Fibroblast of mammary gland (primary cell): ENCODE data around the gene ATP4B.

ENCODE experiments used
- DNase-seq: peaks from one replicate; pipeline ENCODE4 v3.0.0-alpha.2; 2010; ENCODE audit warnings: low read depth
- H3K4me3 ChIP-seq: 2 replicates; pipeline ENCODE4 v1.5.1; 2011; ENCODE audit warnings: low read depth, mild to moderate bottlenecking, low read length, moderate library complexity; ENCODE audit not compliant: control insufficient read depth
- CTCF ChIP-seq: conservative IDR thresholded peaks from 2 replicates; pipeline ENCODE4 v1.5.1; 2011; ENCODE audit warnings: low read depth, low read length, inconsistent platforms; ENCODE audit not compliant: control insufficient read depth, insufficient read depth

ATP4B gene

GRCh38 chr13:113648216-113648610 is 9.8 kb downstream of the ATP4B start:
- H3K4me3 ChIP-seq: no peak overlapping the region
- no peak for DNase-seq
- TF ChIP-seq CTCF: no peak

- DNase-seq: peak; percentile 18
- H3K4me3 ChIP-seq: no peak overlapping the region
- TF ChIP-seq CTCF: no peak
Observed at GRCh38 chr13:113647351-113648215, 10.4 kb downstream of the ATP4B start.

DNA sequence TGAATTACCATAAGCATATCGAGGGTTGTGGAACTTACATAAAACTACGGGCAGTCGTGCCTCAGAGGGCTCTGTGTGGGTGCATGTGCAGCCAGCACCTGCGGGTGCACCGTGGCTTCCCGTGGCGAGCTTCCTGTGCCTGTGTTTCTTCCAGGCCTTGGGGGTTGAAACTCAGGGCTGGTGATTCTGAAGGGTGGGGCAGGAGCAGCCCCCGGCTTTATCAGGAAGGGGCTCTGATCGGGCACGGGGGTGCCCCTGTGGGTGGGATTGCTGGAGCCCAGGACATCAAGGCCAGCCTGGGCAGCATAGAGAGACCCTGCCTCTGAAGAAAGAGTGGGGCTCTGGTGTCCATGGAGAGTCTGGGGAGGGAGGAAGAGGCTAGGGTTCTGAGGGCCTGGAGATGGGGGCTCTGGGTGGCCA is 11.1 kb downstream of the ATP4B start:
- no peak overlapping the region for H3K4me3 ChIP-seq
- DNase-seq: no peak
- no peak for TF ChIP-seq CTCF

DNA sequence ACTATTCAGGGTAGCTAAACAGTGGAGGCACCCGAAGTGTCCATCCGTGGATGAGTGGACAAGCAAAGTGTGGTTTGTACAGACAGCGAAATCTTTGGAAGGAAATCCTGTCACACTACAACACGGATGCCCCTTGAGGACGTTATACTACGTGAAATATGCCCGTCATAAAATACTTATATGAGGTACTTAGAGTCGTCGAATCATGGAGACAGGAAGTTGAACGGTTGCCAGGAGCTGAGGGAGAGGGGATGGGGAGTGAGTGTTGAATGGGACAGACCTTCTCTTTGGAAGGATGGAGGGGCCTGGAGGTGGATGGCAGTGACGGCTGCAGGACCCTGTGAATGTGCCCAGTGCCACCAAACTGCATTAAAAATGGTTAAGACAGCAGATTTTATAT is 11.6 kb downstream of the ATP4B start:
- no peak overlapping the region for H3K4me3 ChIP-seq
- TF ChIP-seq CTCF: no peak
- no peak for DNase-seq

- no peak for DNase-seq
- no peak overlapping the region for H3K4me3 ChIP-seq
Observed at GRCh38 chr13:113645329-113645728, 12.7 kb downstream of the ATP4B start.

DNA sequence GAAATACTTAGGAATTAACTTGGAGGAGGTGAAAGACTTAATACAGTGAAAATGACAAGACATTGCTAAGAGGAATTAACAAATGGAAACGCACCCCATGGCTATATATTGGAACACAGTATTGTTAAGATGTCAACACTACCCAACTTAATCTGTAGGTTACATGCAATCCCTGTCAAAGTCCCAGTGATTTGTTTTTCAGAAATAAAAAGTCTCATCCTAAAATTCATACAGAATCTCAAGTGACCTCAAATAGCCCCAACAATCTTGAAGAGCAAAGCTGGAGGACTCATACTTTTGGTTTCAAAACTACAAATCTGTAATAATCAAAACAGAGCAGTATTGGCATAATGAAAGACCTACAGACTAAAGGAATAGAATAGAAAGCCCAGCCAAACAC is 13.2 kb downstream of the ATP4B start:
- H3K4me3 ChIP-seq: no peak overlapping the region
- TF ChIP-seq CTCF: no peak
- no peak for DNase-seq

More at GRCh38 chr13:113645329-113645728, 12.7 kb downstream of the ATP4B start:
- no peak for TF ChIP-seq CTCF
